Neural progenitor cell (in vitro differentiated cells): ENCODE data around the gene PPP5C.

ENCODE experiments used
- CTCF ChIP-seq: fragments of 200-600 bp; sonication (generic); IDR thresholded peaks from 2 replicates; pipeline ENCODE4 v1.5.1; 2017; ENCODE audit warnings: antibody characterized with exemption, mild to moderate bottlenecking
- EZH2 ChIP-seq: fragments of 200-600 bp; sonication (generic); IDR thresholded peaks from 2 replicates; pipeline ENCODE4 v1.6.1; 2017; ENCODE audit warnings: antibody characterized with exemption, mild to moderate bottlenecking, moderate library complexity
- EZH2phosphoT487 ChIP-seq: fragments of 200-600 bp; sonication (generic); IDR thresholded peaks from 2 replicates; pipeline ENCODE4 v1.6.1; 2017; ENCODE audit warnings: antibody characterized with exemption

- TF ChIP-seq EZH2 (peak; percentile 28), CTCF (peak; percentile 38), EZH2phosphoT487 (no peak)
Measured at GRCh38 chr19:46404055-46404752, 57.3 kb downstream of the PPP5C start.
